GM12878 (cell line): ENCODE results near the gene DIAPH3. TPM values are rescaled to one million over a fixed set of nuclear protein-coding genes. Genes with fewer than 3 reads are reported as not detected.

ENCODE experiments used
- ATAC-seq: fragments of 200-7000 bp; cut with Tn5 transposase; 3 replicates; pipeline ENCODE4 v1.9.1; 2020; ENCODE audit warnings: mild to moderate bottlenecking, moderate library complexity
- BruUV-seq: library from RNA; stranded (reverse); fragments of 400-500 nt; replicated peaks from 2 replicates; lab custom pipeline; 2021; lab: Mats Ljungman, UMichigan
- CTCF ChIA-PET: fragments of 300-600 bp; sonication (Branson Sonifier 250); formaldehyde crosslinking; extraction: SDS; loops from one replicate; lab custom pipeline; 2021; ENCODE audit warnings: inconsistent platforms; lab: Yijun Ruan, JAX
- POLR2A ChIA-PET: fragments of 350-600 bp; formaldehyde crosslinking; extraction: SDS; loops from one replicate; lab custom pipeline; 2021; ENCODE audit warnings: inconsistent platforms; lab: Charles Lee
- RAD21 ChIA-PET: fragments of 300-600 bp; sonication (Branson Sonifier 250); formaldehyde crosslinking; loops from one replicate; lab custom pipeline; 2023; ENCODE audit warnings: antibody characterized with exemption; ENCODE audit not compliant: unreplicated experiment; lab: Charles Lee
- SMC1A ChIA-PET: fragments of 300-600 bp; sonication (Branson Sonifier 250); formaldehyde crosslinking; loops from one replicate; lab custom pipeline; 2023; ENCODE audit not compliant: unreplicated experiment, uncharacterized antibody; lab: Charles Lee
- DNase-seq: peaks from one replicate; pipeline ENCODE4 v3.0.0-alpha.2; 2011; ENCODE audit warnings: low read depth, low spot score
- FAIRE-seq: peaks from 3 replicates; lab custom pipeline; 2011; peaks lifted over from hg19 to GRCh38; lab: Jason Lieb, UNC
- H2AFZ ChIP-seq: 2 replicates; pipeline ENCODE4 v1.6.0; 2011; ENCODE audit warnings: low read depth, low read length, control low read depth; ENCODE audit not compliant: control insufficient read depth
- H3K27ac ChIP-seq: 2 replicates; pipeline ENCODE4 v1.5.1; 2011; ENCODE audit warnings: control low read depth; ENCODE audit not compliant: control insufficient read depth, insufficient read depth
- H3K27me3 ChIP-seq, 2 experiments: replicated peaks in 1 of 2; 2 replicates each; pipeline versions ENCODE4 v1.6.0 to v1.6.1; 2011; ENCODE audit warnings: low read length in 1 of 2; ENCODE audit not compliant: control insufficient read depth in 2 of 2, insufficient read depth in 2 of 2
- H3K36me3 ChIP-seq, 2 experiments: 2 replicates each; pipeline ENCODE4 v1.5.1; 2011; ENCODE audit warnings: low read length in 1 of 2; ENCODE audit not compliant: control insufficient read depth in 2 of 2, insufficient read depth in 2 of 2
- H3K4me1 ChIP-seq: 2 replicates; pipeline ENCODE4 v1.6.1; 2011; ENCODE audit warnings: mild to moderate bottlenecking, low read length, moderate library complexity, mixed read lengths; ENCODE audit not compliant: control insufficient read depth, insufficient read depth
- H3K4me2 ChIP-seq: 2 replicates; pipeline ENCODE4 v1.6.0; 2011; ENCODE audit warnings: control low read depth; ENCODE audit not compliant: control insufficient read depth, insufficient read depth
- H3K4me3 ChIP-seq: fragments of 200-600 bp; sonication (generic); 2 replicates; pipeline ENCODE4 v1.5.1; 2016
- H3K79me2 ChIP-seq: 2 replicates; pipeline ENCODE4 v1.6.0; 2011; ENCODE audit warnings: low read length; ENCODE audit not compliant: control insufficient read depth, insufficient read depth
- H3K9ac ChIP-seq: 2 replicates; pipeline ENCODE4 v1.8.0; 2011; ENCODE audit warnings: low read length, control low read depth, mixed read lengths; ENCODE audit not compliant: control insufficient read depth, insufficient read depth
- H3K9me3 ChIP-seq: replicated peaks from 3 replicates; pipeline ENCODE4 v1.5.1; 2011; ENCODE audit warnings: mild to moderate bottlenecking, low read length; ENCODE audit not compliant: control insufficient read depth, insufficient read depth
- H4K20me1 ChIP-seq: 2 replicates; pipeline ENCODE4 v1.6.0; 2011; ENCODE audit not compliant: control insufficient read depth, insufficient read depth
- EP300 ChIP-seq, 2 experiments: fragments of 150-350 bp in 1 of 2; IDR thresholded peaks; 2 replicates each; pipeline ENCODE4 v1.6.1; 2011 to 2012; ENCODE audit warnings: low read depth in 2 of 2, low read length in 2 of 2, borderline replicate concordance in 1 of 2, improper control_type of control experiment in 1 of 2, inconsistent platforms in 1 of 2; ENCODE audit not compliant: control insufficient read depth in 1 of 2
- FOS ChIP-seq: IDR thresholded peaks from 3 replicates; pipeline ENCODE4 v1.6.1; 2011; ENCODE audit warnings: borderline replicate concordance; ENCODE audit not compliant: insufficient read length; ENCODE audit errors: extremely low read depth
- FOXM1 ChIP-seq: IDR thresholded peaks from 2 replicates; pipeline ENCODE4 v1.6.1; 2012; ENCODE audit warnings: low read depth, mild to moderate bottlenecking, inconsistent platforms, low read length, moderate library complexity
- PAX8 ChIP-seq: fragments of 450-650 bp; IDR thresholded peaks from 2 replicates; pipeline ENCODE4 v1.6.1; 2017; ENCODE audit warnings: mild to moderate bottlenecking, moderate library complexity
- RUNX3 ChIP-seq: IDR thresholded peaks from 2 replicates; pipeline ENCODE4 v1.6.1; 2012; ENCODE audit warnings: low read length, inconsistent platforms
- SMARCA5 ChIP-seq: fragments of 450-650 bp; IDR thresholded peaks from 2 replicates; pipeline ENCODE4 v1.6.1; 2017; ENCODE audit warnings: mild to moderate bottlenecking
- SPI1 ChIP-seq: IDR thresholded peaks from 2 replicates; pipeline ENCODE4 v1.6.1; 2011; ENCODE audit warnings: low read depth, mild to moderate bottlenecking, low read length, moderate library complexity, borderline replicate concordance; ENCODE audit not compliant: insufficient read depth
- SREBF1 ChIP-seq: IDR thresholded peaks from 2 replicates; pipeline ENCODE4 v1.6.1; 2012; ENCODE audit warnings: mild to moderate bottlenecking, low read length
- TCF7 ChIP-seq: IDR thresholded peaks from 2 replicates; pipeline ENCODE4 v1.6.1; 2014; ENCODE audit warnings: antibody characterized with exemption, borderline replicate concordance
- WGBS: methylation state at CpG from one replicate; pipeline ENCODE4 v1.1.6; 2016; ENCODE audit warnings: low lambda C conversion rate; ENCODE audit not compliant: insufficient replicate concordance, insufficient coverage; ENCODE audit errors: missing lambda C conversion rate; 5-methylcytosine and 5-hydroxymethylcytosine counted together
- in situ Hi-C: fragments of 300-500 bp; cut with MboI; formaldehyde crosslinking; loops from 9 replicates; pipeline ENCODE4 v1.14.3; 2018; ENCODE audit warnings: mixed read lengths
- intact Hi-C: fragments of 100-400 bp; cut with micrococcal nuclease; formaldehyde crosslinking; loops from one replicate; pipeline ENCODE4 v1.14.2; 2022; ENCODE audit not compliant: unreplicated experiment
- polyA plus RNA-seq, 11 experiments: library from polyadenylated mRNA; depleted of rRNA in 4 of 11; unstranded in 6 of 11; stranded (reverse) in 5 of 11; fragments of >200 nt; fragmentation: Nextera tagmentation in 4 of 11; fragmentation: Illumina TruSeq in 1 of 11; extraction: Ambion mirVana in 4 of 11; extraction: Trizol in 1 of 11; gene quantifications; 1 replicate in 1 of 11; 2 replicates in 10 of 11; pipeline versions ENCODE4 v1.2.1 to v1.2.3, GENCODE V29; 2011 to 2016; ENCODE audit warnings: inconsistent platforms in 2 of 11, missing spikeins in 2 of 11, low read depth in 1 of 11
- total RNA-seq, 4 experiments: library from RNA; depleted of rRNA in 3 of 4; stranded (reverse); fragments of >200 nt in 3 of 4; fragmentation: Illumina TruSeq in 1 of 4; extraction: Trizol in 1 of 4; gene quantifications; 2 replicates each; pipeline versions ENCODE4 v1.2.1 to v1.2.3, GENCODE V29; 2013 to 2021
- TF ChIP-seq, protein P1 (sequence below): fragments of 450-650 bp; IDR thresholded peaks from 2 replicates; pipeline ENCODE4 v1.6.1; 2017; ENCODE audit warnings: mild to moderate bottlenecking, moderate library complexity

The DIAPH3 gene
- total and polyA plus RNA-seq, 10 of the 15 experiments (the other 5 are each of a cell fraction or from before 2014, with no cell fraction given): 10.1 to 25.2 (median 15.4) TPM

DNA sequence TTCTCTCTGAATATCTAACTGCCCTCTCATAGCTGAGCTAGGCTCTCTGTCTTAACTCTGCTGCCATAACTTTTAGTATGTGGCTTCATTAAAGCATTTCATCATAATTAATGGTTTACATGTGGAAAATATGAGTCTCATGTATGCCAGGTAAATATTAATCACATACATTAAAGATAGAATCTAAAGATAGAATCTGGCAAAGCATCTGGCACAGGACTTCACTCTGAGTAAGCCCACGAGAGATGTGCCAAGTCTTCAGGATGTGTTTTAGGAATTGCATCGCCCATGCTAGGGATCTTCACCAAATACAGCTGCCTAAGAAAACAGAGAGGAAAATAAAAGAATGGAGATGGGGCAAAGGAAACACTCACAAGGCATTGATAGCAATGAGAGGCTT is 285.8 kb downstream of the DIAPH3 start (continued):
- no peak for TF ChIP-seq EP300 (IDR thresholded peaks at IDR 0.05; ENCODE audit: borderline replicate concordance in 1 of 2, control insufficient read depth in 1 of 2, low read depth in 2 of 2, low read length in 2 of 2)
- no peak for TF ChIP-seq TCF7
- no peak for TF ChIP-seq PAX8

DNA sequence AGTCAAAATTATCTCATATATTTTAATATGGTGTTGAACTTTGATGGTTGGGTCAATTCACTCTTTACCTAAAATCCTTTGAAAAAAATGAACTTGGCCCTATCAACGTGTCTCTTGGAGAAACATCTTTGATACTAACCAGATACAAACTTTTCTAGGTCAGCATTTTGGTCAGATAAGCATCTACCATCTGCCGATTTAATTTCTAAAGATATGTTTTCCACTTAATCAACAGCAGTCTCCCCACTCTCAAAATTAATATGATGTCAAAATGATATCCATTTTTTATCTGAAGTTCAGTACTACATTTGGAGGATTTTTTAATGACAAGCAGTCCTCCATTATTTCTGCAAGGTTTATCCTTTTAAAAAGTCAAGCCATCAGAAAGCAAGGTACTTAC is 288.8 kb downstream of the DIAPH3 start:
- DNase-seq (no peak), ATAC-seq (no peak), FAIRE-seq (no peak)
- CTCF ChIA-PET: no interaction called here
- H3K9ac ChIP-seq: no peak overlapping the region
- H3K4me3 ChIP-seq: no peak overlapping the region
- H2AFZ ChIP-seq: no peak overlapping the region
- 95% methylated on average over 2 of the region's 2 CpGs for WGBS
- no peaks in the 10 kb centered on the region for H4K20me1 ChIP-seq
- no peak overlapping the region for H3K27ac ChIP-seq
- H3K4me2 ChIP-seq: no peak overlapping the region
- SMC1A ChIA-PET: no interaction called here
- no peaks in the 10 kb centered on the region for H3K4me1 ChIP-seq
- no peaks in the 10 kb centered on the region for H3K79me2 ChIP-seq
- TF ChIP-seq SMARCA5: no peak
- no peak for TF ChIP-seq FOXM1
- TF ChIP-seq, protein P1, sequence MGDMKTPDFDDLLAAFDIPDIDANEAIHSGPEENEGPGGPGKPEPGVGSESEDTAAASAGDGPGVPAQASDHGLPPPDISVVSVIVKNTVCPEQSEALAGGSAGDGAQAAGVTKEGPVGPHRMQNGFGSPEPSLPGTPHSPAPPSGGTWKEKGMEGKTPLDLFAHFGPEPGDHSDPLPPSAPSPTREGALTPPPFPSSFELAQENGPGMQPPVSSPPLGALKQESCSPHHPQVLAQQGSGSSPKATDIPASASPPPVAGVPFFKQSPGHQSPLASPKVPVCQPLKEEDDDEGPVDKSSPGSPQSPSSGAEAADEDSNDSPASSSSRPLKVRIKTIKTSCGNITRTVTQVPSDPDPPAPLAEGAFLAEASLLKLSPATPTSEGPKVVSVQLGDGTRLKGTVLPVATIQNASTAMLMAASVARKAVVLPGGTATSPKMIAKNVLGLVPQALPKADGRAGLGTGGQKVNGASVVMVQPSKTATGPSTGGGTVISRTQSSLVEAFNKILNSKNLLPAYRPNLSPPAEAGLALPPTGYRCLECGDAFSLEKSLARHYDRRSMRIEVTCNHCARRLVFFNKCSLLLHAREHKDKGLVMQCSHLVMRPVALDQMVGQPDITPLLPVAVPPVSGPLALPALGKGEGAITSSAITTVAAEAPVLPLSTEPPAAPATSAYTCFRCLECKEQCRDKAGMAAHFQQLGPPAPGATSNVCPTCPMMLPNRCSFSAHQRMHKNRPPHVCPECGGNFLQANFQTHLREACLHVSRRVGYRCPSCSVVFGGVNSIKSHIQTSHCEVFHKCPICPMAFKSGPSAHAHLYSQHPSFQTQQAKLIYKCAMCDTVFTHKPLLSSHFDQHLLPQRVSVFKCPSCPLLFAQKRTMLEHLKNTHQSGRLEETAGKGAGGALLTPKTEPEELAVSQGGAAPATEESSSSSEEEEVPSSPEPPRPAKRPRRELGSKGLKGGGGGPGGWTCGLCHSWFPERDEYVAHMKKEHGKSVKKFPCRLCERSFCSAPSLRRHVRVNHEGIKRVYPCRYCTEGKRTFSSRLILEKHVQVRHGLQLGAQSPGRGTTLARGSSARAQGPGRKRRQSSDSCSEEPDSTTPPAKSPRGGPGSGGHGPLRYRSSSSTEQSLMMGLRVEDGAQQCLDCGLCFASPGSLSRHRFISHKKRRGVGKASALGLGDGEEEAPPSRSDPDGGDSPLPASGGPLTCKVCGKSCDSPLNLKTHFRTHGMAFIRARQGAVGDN: no peak
- no peak for TF ChIP-seq SPI1
- TF ChIP-seq SREBF1: no peak
- TF ChIP-seq RUNX3: no peak
- TF ChIP-seq FOS: no peak
- no peak for TF ChIP-seq EP300 (IDR thresholded peaks at IDR 0.05; ENCODE audit: borderline replicate concordance in 1 of 2, control insufficient read depth in 1 of 2, low read depth in 2 of 2, low read length in 2 of 2)
- in situ Hi-C loops: no loop called here
- no TSS peak for BruUV-seq
- POLR2A ChIA-PET: no interaction called here
- intact Hi-C loops: no loop called here
- H3K36me3 ChIP-seq: no peaks in the 10 kb centered on the region; a peak in 1 of 4 replicates
- RAD21 ChIA-PET: no interaction called here
- no peaks in the 10 kb centered on the region for H3K27me3 ChIP-seq
- no peaks in the 10 kb centered on the region; the same call in 2 of the 3 replicates for H3K9me3 ChIP-seq
